GM12878 (cell line): ENCODE data around the gene PCSK5. TPM values are rescaled to one million over a fixed set of nuclear protein-coding genes. Genes with fewer than 3 reads are reported as not detected.

Experiments used
- ATAC-seq: fragments of 200-7000 bp; cut with Tn5 transposase; 3 replicates; pipeline ENCODE4 v1.9.1; 2020; ENCODE audit warnings: mild to moderate bottlenecking, moderate library complexity
- BruUV-seq: library from RNA; stranded (reverse); fragments of 400-500 nt; replicated peaks from 2 replicates; lab custom pipeline; 2021; lab: Mats Ljungman, UMichigan
- CTCF ChIA-PET: fragments of 300-600 bp; sonication (Branson Sonifier 250); formaldehyde crosslinking; extraction: SDS; loops from one replicate; lab custom pipeline; 2021; ENCODE audit warnings: inconsistent platforms; lab: Yijun Ruan, JAX
- POLR2A ChIA-PET: fragments of 350-600 bp; formaldehyde crosslinking; extraction: SDS; loops from one replicate; lab custom pipeline; 2021; ENCODE audit warnings: inconsistent platforms; lab: Charles Lee
- RAD21 ChIA-PET: fragments of 300-600 bp; sonication (Branson Sonifier 250); formaldehyde crosslinking; loops from one replicate; lab custom pipeline; 2023; ENCODE audit warnings: antibody characterized with exemption; ENCODE audit not compliant: unreplicated experiment; lab: Charles Lee
- SMC1A ChIA-PET: fragments of 300-600 bp; sonication (Branson Sonifier 250); formaldehyde crosslinking; loops from one replicate; lab custom pipeline; 2023; ENCODE audit not compliant: unreplicated experiment, uncharacterized antibody; lab: Charles Lee
- DNase-seq: peaks from one replicate; pipeline ENCODE4 v3.0.0-alpha.2; 2011; ENCODE audit warnings: low read depth, low spot score
- FAIRE-seq: peaks from 3 replicates; lab custom pipeline; 2011; peaks lifted over from hg19 to GRCh38; lab: Jason Lieb, UNC
- H2AFZ ChIP-seq: 2 replicates; pipeline ENCODE4 v1.6.0; 2011; ENCODE audit warnings: low read depth, low read length, control low read depth; ENCODE audit not compliant: control insufficient read depth
- H3K27ac ChIP-seq: 2 replicates; pipeline ENCODE4 v1.5.1; 2011; ENCODE audit warnings: control low read depth; ENCODE audit not compliant: control insufficient read depth, insufficient read depth
- H3K27me3 ChIP-seq, 2 experiments: replicated peaks in 1 of 2; 2 replicates each; pipeline versions ENCODE4 v1.6.0 to v1.6.1; 2011; ENCODE audit warnings: low read length in 1 of 2; ENCODE audit not compliant: control insufficient read depth in 2 of 2, insufficient read depth in 2 of 2
- H3K36me3 ChIP-seq, 2 experiments: 2 replicates each; pipeline ENCODE4 v1.5.1; 2011; ENCODE audit warnings: low read length in 1 of 2; ENCODE audit not compliant: control insufficient read depth in 2 of 2, insufficient read depth in 2 of 2
- H3K4me1 ChIP-seq: 2 replicates; pipeline ENCODE4 v1.6.1; 2011; ENCODE audit warnings: mild to moderate bottlenecking, low read length, moderate library complexity, mixed read lengths; ENCODE audit not compliant: control insufficient read depth, insufficient read depth
- H3K4me2 ChIP-seq: 2 replicates; pipeline ENCODE4 v1.6.0; 2011; ENCODE audit warnings: control low read depth; ENCODE audit not compliant: control insufficient read depth, insufficient read depth
- H3K4me3 ChIP-seq: fragments of 200-600 bp; sonication (generic); 2 replicates; pipeline ENCODE4 v1.5.1; 2016
- H3K79me2 ChIP-seq: 2 replicates; pipeline ENCODE4 v1.6.0; 2011; ENCODE audit warnings: low read length; ENCODE audit not compliant: control insufficient read depth, insufficient read depth
- H3K9ac ChIP-seq: 2 replicates; pipeline ENCODE4 v1.8.0; 2011; ENCODE audit warnings: low read length, control low read depth, mixed read lengths; ENCODE audit not compliant: control insufficient read depth, insufficient read depth
- H3K9me3 ChIP-seq: replicated peaks from 3 replicates; pipeline ENCODE4 v1.5.1; 2011; ENCODE audit warnings: mild to moderate bottlenecking, low read length; ENCODE audit not compliant: control insufficient read depth, insufficient read depth
- H4K20me1 ChIP-seq: 2 replicates; pipeline ENCODE4 v1.6.0; 2011; ENCODE audit not compliant: control insufficient read depth, insufficient read depth
- ASH2L ChIP-seq: fragments of 300-600, 200-600 bp; sonication (generic); IDR thresholded peaks from 2 replicates; pipeline ENCODE4 v1.6.1; 2017; ENCODE audit warnings: low read depth, mild to moderate bottlenecking, borderline replicate concordance
- BHLHE40 ChIP-seq, 2 experiments: fragments of 450-650 bp in 1 of 2; IDR thresholded peaks; 2 replicates each; pipeline ENCODE4 v1.6.1; 2011 to 2017; ENCODE audit warnings: low read depth in 2 of 2, borderline replicate concordance in 1 of 2, improper control_type of control experiment in 1 of 2, low read length in 1 of 2, mild to moderate bottlenecking in 1 of 2
- GATAD2B ChIP-seq: fragments of 450-650 bp; conservative IDR thresholded peaks from 2 replicates; pipeline ENCODE4 v1.6.1; 2017; ENCODE audit warnings: low read depth, mild to moderate bottlenecking, moderate library complexity
- JUNB ChIP-seq: IDR thresholded peaks from 2 replicates; pipeline ENCODE4 v1.6.1; 2016; ENCODE audit warnings: antibody characterized with exemption, mild to moderate bottlenecking
- KDM1A ChIP-seq: fragments of 200-600 bp; sonication (generic); IDR thresholded peaks from 2 replicates; pipeline ENCODE4 v1.6.1; 2016; ENCODE audit warnings: borderline replicate concordance
- MEF2A ChIP-seq: IDR thresholded peaks from 2 replicates; pipeline ENCODE4 v1.6.1; 2011; ENCODE audit warnings: low read depth, mild to moderate bottlenecking, low read length, moderate library complexity; ENCODE audit not compliant: insufficient read depth
- MEF2B ChIP-seq: fragments of 450-650 bp; IDR thresholded peaks from 2 replicates; pipeline ENCODE4 v1.6.1; 2018; ENCODE audit warnings: mild to moderate bottlenecking, moderate library complexity; ENCODE audit not compliant: partially characterized antibody, poor library complexity, severe bottlenecking
- MTA2 ChIP-seq: fragments of 450-650 bp; IDR thresholded peaks from 2 replicates; pipeline ENCODE4 v1.6.1; 2016; ENCODE audit warnings: low read depth, mild to moderate bottlenecking, moderate library complexity
- NFIC ChIP-seq: IDR thresholded peaks from 2 replicates; pipeline ENCODE4 v1.6.1; 2012; ENCODE audit warnings: low read depth, mild to moderate bottlenecking, inconsistent platforms, low read length, moderate library complexity
- NFXL1 ChIP-seq: fragments of 450-650 bp; IDR thresholded peaks from 2 replicates; pipeline ENCODE4 v1.6.1; 2017; ENCODE audit warnings: antibody characterized with exemption, mild to moderate bottlenecking, borderline replicate concordance
- PAX8 ChIP-seq: fragments of 450-650 bp; IDR thresholded peaks from 2 replicates; pipeline ENCODE4 v1.6.1; 2017; ENCODE audit warnings: mild to moderate bottlenecking, moderate library complexity
- PML ChIP-seq: IDR thresholded peaks from 2 replicates; pipeline ENCODE4 v1.6.1; 2012; ENCODE audit warnings: low read length, inconsistent platforms
- RAD51 ChIP-seq: fragments of 450-650 bp; IDR thresholded peaks from 2 replicates; pipeline ENCODE4 v1.6.1; 2016; ENCODE audit warnings: moderate library complexity, mild to moderate bottlenecking, inconsistent platforms
- RB1 ChIP-seq: fragments of 450-650 bp; formaldehyde crosslinking; IDR thresholded peaks from 2 replicates; pipeline ENCODE4 v1.6.1; 2017; ENCODE audit warnings: mild to moderate bottlenecking, borderline replicate concordance
- RUNX3 ChIP-seq: IDR thresholded peaks from 2 replicates; pipeline ENCODE4 v1.6.1; 2012; ENCODE audit warnings: low read length, inconsistent platforms
- SMC3 ChIP-seq: IDR thresholded peaks from 2 replicates; pipeline ENCODE4 v1.6.1; 2011; ENCODE audit warnings: low read length, improper control_type of control experiment, borderline replicate concordance
- SUZ12 ChIP-seq: fragments of 200-600 bp; sonication (generic); IDR thresholded peaks from one replicate; pipeline ENCODE4 v1.6.1; 2018; ENCODE audit warnings: antibody characterized with exemption, mild to moderate bottlenecking; ENCODE audit not compliant: unreplicated experiment
- WGBS: methylation state at CpG from one replicate; pipeline ENCODE4 v1.1.6; 2016; ENCODE audit warnings: low lambda C conversion rate; ENCODE audit not compliant: insufficient replicate concordance, insufficient coverage; ENCODE audit errors: missing lambda C conversion rate; 5-methylcytosine and 5-hydroxymethylcytosine counted together
- in situ Hi-C: fragments of 300-500 bp; cut with MboI; formaldehyde crosslinking; loops from 9 replicates; pipeline ENCODE4 v1.14.3; 2018; ENCODE audit warnings: mixed read lengths
- intact Hi-C: fragments of 100-400 bp; cut with micrococcal nuclease; formaldehyde crosslinking; loops from one replicate; pipeline ENCODE4 v1.14.2; 2022; ENCODE audit not compliant: unreplicated experiment
- polyA plus RNA-seq, 11 experiments: library from polyadenylated mRNA; depleted of rRNA in 4 of 11; unstranded in 6 of 11; stranded (reverse) in 5 of 11; fragments of >200 nt; fragmentation: Nextera tagmentation in 4 of 11; fragmentation: Illumina TruSeq in 1 of 11; extraction: Ambion mirVana in 4 of 11; extraction: Trizol in 1 of 11; gene quantifications; 1 replicate in 1 of 11; 2 replicates in 10 of 11; pipeline versions ENCODE4 v1.2.1 to v1.2.3, GENCODE V29; 2011 to 2016; ENCODE audit warnings: inconsistent platforms in 2 of 11, missing spikeins in 2 of 11, low read depth in 1 of 11
- total RNA-seq, 4 experiments: library from RNA; depleted of rRNA in 3 of 4; stranded (reverse); fragments of >200 nt in 3 of 4; fragmentation: Illumina TruSeq in 1 of 4; extraction: Trizol in 1 of 4; gene quantifications; 2 replicates each; pipeline versions ENCODE4 v1.2.1 to v1.2.3, GENCODE V29; 2013 to 2021
- TF ChIP-seq, protein P1 (sequence below): fragments of 150-350 bp; IDR thresholded peaks from 2 replicates; pipeline ENCODE4 v1.6.1; 2014; ENCODE audit warnings: mild to moderate bottlenecking, low read depth, low read length
- TF ChIP-seq, protein P2 (sequence below): fragments of 450-650 bp; formaldehyde crosslinking; IDR thresholded peaks from 2 replicates; pipeline ENCODE4 v1.4.0; 2020; ENCODE audit warnings: mild to moderate bottlenecking, moderate library complexity
- TF ChIP-seq, protein P3 (sequence below): IDR thresholded peaks from 2 replicates; pipeline ENCODE4 v1.6.1; 2011; ENCODE audit warnings: low read depth, mild to moderate bottlenecking, low read length, moderate library complexity, borderline replicate concordance; ENCODE audit errors: extremely low read depth

The PCSK5 gene
- total and polyA plus RNA-seq, 10 of the 15 experiments (the other 5 are each of a cell fraction or from before 2014, with no cell fraction given), result 0.01 to 0.13 (median 0.04) TPM; not detected in 3

DNA sequence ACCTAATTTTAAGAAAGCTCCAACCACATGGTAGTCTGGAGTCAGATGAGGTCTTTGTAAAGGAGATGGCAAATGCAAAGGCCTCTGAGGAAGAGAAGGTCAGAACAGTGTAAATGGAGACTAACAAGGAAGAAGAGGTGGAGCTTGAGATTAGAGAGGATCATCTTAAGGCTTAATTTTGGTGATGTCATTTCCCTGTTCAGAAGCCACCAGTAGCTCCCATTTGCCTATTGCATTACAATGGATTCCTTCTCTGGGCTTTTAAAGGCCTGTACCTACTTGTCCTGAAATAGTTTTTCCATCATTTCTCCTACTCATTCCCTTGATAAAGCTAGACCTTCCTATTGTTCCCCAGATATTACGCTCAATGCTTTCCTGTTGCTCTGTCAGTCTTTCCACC lies 16.1 kb downstream of the PCSK5 start (continued):
- TF ChIP-seq, protein P1, sequence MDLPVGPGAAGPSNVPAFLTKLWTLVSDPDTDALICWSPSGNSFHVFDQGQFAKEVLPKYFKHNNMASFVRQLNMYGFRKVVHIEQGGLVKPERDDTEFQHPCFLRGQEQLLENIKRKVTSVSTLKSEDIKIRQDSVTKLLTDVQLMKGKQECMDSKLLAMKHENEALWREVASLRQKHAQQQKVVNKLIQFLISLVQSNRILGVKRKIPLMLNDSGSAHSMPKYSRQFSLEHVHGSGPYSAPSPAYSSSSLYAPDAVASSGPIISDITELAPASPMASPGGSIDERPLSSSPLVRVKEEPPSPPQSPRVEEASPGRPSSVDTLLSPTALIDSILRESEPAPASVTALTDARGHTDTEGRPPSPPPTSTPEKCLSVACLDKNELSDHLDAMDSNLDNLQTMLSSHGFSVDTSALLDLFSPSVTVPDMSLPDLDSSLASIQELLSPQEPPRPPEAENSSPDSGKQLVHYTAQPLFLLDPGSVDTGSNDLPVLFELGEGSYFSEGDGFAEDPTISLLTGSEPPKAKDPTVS, result no peak
- TF ChIP-seq RUNX3 (no peak), RB1 (no peak), MEF2B (no peak)

DNA sequence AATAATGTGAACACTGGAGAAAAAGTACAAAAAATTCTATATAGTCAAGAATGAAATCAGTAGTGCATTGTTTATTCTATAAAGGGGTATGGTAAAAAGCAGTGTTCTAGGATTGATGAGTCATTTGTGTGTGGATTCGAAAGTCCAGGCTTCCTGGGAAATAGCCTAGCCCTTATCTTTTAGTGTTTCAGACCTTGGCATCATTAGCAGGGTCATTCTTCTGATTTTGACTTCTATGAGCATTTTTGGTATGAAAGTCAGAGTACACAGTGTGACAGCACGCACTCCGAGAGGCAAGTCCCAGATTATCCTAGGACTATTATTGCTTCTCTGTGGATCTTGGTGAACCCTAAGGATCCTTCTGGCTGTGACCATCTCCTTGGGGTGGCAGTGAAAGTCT lies 16.9 kb downstream of the PCSK5 start:
- POLR2A ChIA-PET, result no interaction called here
- 52% methylated on average over 3 of the region's 3 CpGs for WGBS
- H3K36me3 ChIP-seq, result no peaks in the 10 kb centered on the region
- no peak for TF ChIP-seq ASH2L
- no peak for TF ChIP-seq RAD51
- no peak for TF ChIP-seq PML
- TF ChIP-seq KDM1A, result no peak
- no peak for TF ChIP-seq PAX8
- TF ChIP-seq, protein P2, sequence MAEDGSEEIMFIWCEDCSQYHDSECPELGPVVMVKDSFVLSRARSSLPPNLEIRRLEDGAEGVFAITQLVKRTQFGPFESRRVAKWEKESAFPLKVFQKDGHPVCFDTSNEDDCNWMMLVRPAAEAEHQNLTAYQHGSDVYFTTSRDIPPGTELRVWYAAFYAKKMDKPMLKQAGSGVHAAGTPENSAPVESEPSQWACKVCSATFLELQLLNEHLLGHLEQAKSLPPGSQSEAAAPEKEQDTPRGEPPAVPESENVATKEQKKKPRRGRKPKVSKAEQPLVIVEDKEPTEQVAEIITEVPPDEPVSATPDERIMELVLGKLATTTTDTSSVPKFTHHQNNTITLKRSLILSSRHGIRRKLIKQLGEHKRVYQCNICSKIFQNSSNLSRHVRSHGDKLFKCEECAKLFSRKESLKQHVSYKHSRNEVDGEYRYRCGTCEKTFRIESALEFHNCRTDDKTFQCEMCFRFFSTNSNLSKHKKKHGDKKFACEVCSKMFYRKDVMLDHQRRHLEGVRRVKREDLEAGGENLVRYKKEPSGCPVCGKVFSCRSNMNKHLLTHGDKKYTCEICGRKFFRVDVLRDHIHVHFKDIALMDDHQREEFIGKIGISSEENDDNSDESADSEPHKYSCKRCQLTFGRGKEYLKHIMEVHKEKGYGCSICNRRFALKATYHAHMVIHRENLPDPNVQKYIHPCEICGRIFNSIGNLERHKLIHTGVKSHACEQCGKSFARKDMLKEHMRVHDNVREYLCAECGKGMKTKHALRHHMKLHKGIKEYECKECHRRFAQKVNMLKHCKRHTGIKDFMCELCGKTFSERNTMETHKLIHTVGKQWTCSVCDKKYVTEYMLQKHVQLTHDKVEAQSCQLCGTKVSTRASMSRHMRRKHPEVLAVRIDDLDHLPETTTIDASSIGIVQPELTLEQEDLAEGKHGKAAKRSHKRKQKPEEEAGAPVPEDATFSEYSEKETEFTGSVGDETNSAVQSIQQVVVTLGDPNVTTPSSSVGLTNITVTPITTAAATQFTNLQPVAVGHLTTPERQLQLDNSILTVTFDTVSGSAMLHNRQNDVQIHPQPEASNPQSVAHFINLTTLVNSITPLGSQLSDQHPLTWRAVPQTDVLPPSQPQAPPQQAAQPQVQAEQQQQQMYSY (CRISPR knock-in tag), result no peak
- TF ChIP-seq, protein P3, sequence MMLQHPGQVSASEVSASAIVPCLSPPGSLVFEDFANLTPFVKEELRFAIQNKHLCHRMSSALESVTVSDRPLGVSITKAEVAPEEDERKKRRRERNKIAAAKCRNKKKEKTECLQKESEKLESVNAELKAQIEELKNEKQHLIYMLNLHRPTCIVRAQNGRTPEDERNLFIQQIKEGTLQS, result no peak
- no peak for TF ChIP-seq GATAD2B
- TF ChIP-seq NFXL1, result no peak
- no peak for TF ChIP-seq NFIC
- no peak for TF ChIP-seq BHLHE40 (IDR thresholded peaks at IDR 0.05; ENCODE audit: borderline replicate concordance in 1 of 2, low read depth in 2 of 2, low read length in 1 of 2)
- TF ChIP-seq MEF2A, result no peak
- no peak for TF ChIP-seq JUNB
- TF ChIP-seq MTA2, result no peak
- no peak for TF ChIP-seq SMC3
- no peak for TF ChIP-seq SUZ12

More for the DNA sequence above, 16.9 kb downstream of the PCSK5 start:
- DNase-seq, result no peak
- FAIRE-seq, result no peak
- Histone ChIP-seq H3K4me2 (no peak overlapping the region), H4K20me1 (no peaks in the 10 kb centered on the region), H3K4me1 (no peaks in the 10 kb centered on the region), H2AFZ (no peak overlapping the region), H3K9me3 (no peaks in the 10 kb centered on the region), H3K4me3 (no peak overlapping the region), H3K9ac (no peak overlapping the region), H3K27me3 (no peaks in the 10 kb centered on the region), H3K79me2 (no peaks in the 10 kb centered on the region), H3K27ac (no peak overlapping the region)
- intact Hi-C loops, result no loop called here
- in situ Hi-C loops, result no loop called here
- ATAC-seq, result no peak
- BruUV-seq, result no TSS peak
- ChIA-PET SMC1A (no interaction called here), RAD21 (no interaction called here), CTCF (no interaction called here)
